ENCODE data around the gene FAAP20.

The FAAP20 gene

DNA sequence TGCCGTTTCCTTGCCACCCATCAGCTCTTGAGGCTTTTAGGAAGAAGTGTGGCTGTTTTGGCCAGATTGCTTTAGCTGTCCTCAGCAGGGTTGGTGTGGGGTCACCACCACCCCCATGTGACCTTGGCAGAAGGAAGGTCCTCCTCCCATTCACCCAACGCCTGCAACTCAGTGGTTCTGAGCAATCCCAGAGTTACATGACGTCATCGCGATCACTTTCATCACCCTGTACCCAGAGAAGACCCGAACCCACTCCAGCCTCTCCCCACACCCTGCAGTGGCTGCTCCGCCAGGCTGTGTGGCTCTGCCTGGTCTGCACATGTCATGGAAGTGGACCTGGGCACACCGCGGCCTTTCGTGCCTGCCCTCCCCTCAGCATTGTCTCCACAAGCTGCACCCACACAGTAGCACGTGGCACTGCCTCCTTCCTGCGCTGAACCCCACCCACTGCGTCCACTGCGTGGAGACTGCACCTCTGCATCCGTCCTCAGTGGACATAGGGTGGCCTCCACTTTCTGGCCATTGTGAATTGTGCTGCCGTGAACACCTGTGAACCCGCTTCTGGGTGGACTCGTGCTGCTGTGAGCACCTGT is 16.5 kb downstream of the FAAP20 start:
- DNase-seq (ENCODE audit: low read depth in 2 of 2): no peak

DNA sequence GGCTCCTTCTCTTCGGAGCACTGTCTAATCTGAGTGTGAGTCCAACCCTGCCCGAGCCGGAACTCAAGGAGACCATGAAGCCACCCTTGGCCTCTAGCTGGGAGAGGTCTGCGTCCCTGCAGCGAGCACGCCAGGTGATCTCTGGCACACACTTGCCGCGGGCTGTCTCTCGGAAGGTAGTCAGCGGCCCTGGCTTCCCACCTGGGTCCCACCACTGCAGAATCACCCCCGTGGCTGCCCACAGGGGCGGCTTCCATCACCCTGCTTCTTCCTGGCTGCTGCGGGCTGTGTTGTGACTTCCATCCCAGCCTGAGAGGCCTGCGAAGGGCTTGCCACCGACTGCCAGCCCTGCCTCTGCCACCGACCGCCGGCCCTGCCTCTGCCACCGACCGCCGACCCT is 17.0 kb downstream of the FAAP20 start:
- DNase-seq (ENCODE audit: low read depth in 2 of 2): no peak

- no peak for DNase-seq (ENCODE audit: low read depth in 2 of 2)
Observed at GRCh38 chr1:2176615-2177014, 18.0 kb downstream of the FAAP20 start.

GRCh38 chr1:2175681-2176454 is 18.7 kb downstream of the FAAP20 start:
- DNase-seq (ENCODE audit: low read depth in 2 of 2): no peak

- DNase-seq (ENCODE audit: low read depth in 2 of 2): no peak
Observed at GRCh38 chr1:2175055-2175414, 19.5 kb downstream of the FAAP20 start.

DNA sequence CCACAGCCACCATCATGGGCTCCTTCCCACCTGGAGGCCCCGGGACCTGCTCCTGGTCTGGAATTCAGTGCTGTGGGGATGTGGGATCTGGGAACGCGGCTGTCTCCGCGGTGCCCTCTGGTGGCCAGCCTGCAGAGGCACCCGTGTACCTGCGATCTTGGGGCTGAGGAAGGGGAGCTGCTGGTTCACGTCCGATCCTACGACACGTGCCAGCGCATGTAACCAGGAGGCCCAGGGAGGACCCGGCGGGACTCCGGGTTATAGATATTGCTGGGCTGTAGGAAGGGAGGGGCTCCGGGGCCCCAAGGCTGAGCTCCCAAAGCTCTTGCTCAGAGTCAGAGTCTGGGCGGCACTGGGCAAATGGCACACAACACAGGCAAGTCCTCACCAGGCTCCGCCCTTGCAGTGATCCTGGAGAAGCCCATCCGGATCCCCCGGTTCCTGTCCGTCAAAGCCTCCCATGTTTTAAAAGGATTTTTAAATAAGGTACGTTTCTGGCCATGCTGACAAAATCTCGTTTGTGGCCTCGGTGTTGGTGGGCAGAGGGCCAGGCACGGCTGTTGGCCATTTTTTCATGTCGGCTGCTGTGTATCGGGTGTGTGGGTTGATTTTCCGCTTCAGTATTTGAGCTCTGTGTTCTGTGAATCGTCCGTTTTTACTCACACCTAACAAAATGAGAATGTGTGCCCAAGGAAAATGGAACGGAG is 20.1 kb downstream of the FAAP20 start:
- no peak for DNase-seq (ENCODE audit: low read depth in 2 of 2)

DNA sequence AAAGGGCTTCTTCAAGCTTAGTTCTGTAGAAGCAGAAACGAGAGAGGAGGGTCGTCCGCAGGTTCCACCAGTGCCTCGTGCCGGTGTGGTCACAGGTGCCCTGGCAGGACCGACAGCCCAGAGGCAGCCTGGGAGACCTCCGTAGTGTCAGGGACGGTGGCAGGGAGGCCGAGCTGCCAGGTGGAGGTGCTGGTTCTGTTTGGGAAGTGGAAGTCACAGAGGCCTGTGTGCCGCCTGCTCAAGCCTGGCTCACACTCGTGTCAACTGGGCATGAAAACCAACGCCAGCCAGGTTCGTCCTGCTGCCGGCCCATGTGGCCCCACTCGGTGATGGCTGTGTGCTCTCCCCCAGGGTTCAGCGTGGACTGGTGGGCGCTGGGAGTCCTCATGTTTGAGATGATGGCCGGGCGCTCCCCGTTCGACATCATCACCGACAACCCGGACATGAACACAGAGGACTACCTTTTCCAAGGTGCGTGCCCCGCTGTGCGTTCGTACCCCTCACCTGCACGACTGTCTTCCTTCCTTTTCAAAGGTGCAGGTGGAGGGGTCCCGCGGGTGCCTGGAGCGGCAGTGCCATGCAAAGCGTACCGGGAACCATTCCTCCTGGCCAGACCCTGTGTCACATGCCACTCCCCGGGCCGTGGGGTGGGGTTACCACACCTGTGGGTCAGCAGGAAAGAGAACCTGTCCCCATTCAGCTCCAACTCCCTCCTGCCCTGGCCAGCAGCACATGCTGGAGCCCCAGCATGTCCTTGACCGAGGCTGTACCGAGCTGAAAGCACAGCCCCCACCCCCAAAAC is 20.8 kb downstream of the FAAP20 start:
- DNase-seq (ENCODE audit: low read depth in 2 of 2): no peak

DNA sequence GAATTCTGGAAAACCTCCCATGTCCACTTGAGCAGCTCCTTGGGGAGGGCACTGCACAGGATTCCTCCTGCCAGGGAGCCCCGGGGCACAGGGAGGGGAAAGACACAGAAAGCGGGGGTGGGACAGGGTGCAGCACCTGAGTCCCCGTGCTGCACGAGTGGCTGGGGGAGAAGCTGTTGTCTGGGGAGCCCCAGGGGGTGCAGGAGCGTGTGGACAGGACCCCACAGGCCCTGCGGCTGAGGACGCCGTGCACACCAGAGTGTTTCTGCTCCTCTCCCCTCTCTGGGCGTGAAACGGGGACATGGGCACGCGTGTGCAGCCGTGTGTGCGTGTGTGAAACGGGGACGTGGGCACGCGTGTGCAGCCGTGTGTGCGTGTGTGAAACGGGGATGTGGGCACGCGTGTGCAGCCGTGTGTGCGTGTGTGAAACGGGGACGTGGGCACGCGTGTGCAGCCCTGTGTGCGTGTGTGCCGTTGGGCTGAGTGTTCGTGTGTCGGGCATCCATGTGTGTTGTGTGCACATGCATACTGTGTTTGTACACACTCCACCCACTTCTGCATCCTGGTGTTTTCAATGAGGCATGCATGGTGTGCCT is 21.9 kb downstream of the FAAP20 start:
- DNase-seq (ENCODE audit: low read depth in 2 of 2): no peak

- no peak for DNase-seq (ENCODE audit: low read depth in 2 of 2)
Observed at GRCh38 chr1:2172012-2172411, 22.6 kb downstream of the FAAP20 start.

GRCh38 chr1:2170211-2170610 is 24.4 kb downstream of the FAAP20 start:
- no peak for DNase-seq (ENCODE audit: low read depth in 2 of 2)

DNA sequence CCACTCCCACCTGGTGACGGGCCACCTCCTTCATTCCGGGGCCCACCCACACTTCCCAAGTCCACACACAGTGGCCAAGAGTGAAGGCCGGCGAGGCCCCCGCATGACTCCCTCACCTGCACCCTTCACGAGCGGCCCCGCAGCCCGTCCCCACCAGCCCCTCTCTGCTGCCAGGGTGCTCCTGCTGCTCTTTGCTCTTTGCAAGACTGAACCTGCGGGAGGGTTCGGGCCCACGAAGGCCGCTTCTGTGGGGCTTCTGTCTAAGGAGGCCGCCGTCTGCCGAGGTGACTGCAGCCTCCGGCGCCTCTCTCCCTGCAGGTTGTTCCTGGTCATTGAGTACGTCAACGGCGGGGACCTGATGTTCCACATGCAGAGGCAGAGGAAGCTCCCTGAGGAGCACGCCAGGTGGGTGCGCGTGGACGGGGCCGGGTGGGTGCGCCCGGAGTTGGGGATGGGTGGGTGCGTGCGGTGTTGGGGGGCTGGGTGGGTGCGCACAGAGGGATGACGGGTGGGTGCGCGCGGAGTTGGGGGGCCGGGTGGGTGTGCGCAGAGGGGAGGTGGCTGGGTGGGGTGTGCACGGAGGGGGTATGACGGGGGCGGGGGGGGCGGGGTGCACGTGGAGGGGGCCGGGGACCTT is 25.3 kb downstream of the FAAP20 start:
- no peak for DNase-seq (ENCODE audit: low read depth in 2 of 2)

DNA sequence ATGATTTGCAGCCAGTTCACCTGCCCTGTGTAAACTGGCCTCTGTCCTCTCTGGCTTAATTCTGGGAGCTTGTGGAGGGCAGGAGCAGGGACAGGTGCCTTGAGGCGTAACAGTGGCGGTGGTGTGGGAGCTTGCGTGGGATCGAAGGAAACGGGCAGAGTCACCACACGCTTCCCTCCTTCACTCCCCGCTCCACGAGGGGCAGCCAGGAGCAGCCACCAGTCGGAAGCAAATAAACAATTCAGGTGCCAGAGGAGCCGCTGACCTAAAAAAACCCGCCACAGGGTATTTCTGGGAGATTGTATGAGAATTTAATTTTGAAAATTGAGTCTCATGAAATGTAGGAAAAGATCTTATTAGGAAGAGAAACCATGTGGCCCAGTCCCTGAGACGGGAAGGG is 26.0 kb downstream of the FAAP20 start:
- no peak for DNase-seq (ENCODE audit: low read depth in 2 of 2)

- DNase-seq (ENCODE audit: low read depth in 2 of 2): no peak
Observed at GRCh38 chr1:2168090-2168489, 26.5 kb downstream of the FAAP20 start.

- DNase-seq (ENCODE audit: low read depth in 2 of 2): no peak
Observed at GRCh38 chr1:2166695-2167094, 27.9 kb downstream of the FAAP20 start.

GRCh38 chr1:2166254-2166653 is 28.3 kb downstream of the FAAP20 start:
- no peak for DNase-seq (ENCODE audit: low read depth in 2 of 2)

DNA sequence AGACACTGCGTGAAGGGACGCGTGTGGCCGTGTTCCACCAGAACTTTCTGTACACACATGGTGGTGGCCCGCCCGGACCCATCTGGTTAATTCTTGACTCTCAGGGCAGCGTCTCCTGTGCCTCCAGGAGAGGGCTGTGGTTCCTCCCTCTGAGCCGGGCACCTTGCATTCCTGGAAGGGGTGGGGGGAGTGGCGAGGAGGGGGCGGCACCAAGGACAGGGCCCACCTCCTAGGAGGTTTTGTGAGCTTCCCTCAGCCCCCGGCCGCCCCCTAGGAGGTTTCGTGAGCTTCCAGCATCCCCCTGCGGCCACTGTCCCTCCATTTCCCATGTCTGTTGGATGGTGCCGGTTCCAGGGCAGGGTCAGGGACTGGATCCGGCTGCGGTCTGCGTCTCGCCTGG is 28.9 kb downstream of the FAAP20 start:
- DNase-seq (ENCODE audit: low read depth in 2 of 2): no peak

GRCh38 chr1:2163205-2163604 is 31.4 kb downstream of the FAAP20 start:
- no peak for DNase-seq (ENCODE audit: low read depth in 2 of 2)

- no peak for DNase-seq (ENCODE audit: low read depth in 2 of 2)
Observed at GRCh38 chr1:2160451-2161300, 33.9 kb downstream of the FAAP20 start.

GRCh38 chr1:2159124-2159523 is 35.4 kb downstream of the FAAP20 start:
- no peak for DNase-seq (ENCODE audit: low read depth in 2 of 2)

DNA sequence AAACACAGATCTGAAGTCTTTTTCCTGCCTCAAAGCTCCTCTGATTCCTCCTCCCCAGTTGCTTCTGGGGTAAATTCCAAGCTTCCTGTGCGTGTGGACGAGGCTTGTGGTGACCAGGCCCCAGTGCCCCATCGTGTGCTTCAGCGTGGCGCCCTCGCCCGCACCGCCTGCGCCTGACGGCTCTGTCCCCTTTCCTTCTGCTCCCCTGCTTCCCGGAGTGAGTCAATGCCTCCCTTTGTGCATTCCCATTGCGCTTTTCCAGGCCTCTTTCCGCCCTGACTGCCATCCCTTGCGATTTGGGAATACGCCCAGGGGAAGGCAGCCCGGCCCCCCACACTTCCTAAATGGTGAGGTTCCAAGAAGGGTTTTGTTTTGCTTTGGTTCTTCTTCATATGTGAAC is 36.3 kb downstream of the FAAP20 start:
- DNase-seq (ENCODE audit: low read depth in 2 of 2): no peak

DNA sequence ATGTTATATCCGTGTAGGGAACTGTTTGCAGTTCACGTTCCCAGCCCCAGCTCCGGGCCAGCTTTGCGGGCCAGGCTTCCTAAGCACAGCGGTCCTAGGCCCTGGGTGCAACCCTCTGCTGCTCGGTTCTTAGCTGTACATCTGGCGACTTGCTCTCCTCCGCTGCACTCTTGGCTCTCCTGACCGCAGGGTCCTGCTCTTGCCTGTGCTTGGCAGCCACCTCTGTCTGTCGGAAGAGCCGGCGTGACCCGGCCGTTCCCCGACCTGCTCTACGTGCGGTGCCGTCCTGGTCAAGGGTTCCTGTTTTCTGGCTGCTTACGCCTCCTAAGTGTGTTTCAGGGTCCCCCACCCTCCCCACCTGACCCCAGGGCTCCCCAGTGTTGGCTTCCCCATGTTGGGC is 36.7 kb downstream of the FAAP20 start:
- DNase-seq (ENCODE audit: low read depth in 2 of 2): no peak
